Ishikawa (cell line): ENCODE measurements around the gene MS4A15.

Experiments used
- CEBPB ChIP-seq: IDR thresholded peaks from 2 replicates; pipeline ENCODE4 v1.6.1; 2012
- CREB1 ChIP-seq: IDR thresholded peaks from 2 replicates; pipeline ENCODE4 v1.6.1; 2012; ENCODE audit warnings: low read depth
- EGR1 ChIP-seq: IDR thresholded peaks from 2 replicates; pipeline ENCODE4 v1.6.1; 2012
- EP300 ChIP-seq: IDR thresholded peaks from 2 replicates; pipeline ENCODE4 v1.6.1; 2012; ENCODE audit warnings: borderline replicate concordance
- FOXM1 ChIP-seq: IDR thresholded peaks from 2 replicates; pipeline ENCODE4 v1.6.1; 2012; ENCODE audit warnings: low read depth, borderline replicate concordance
- NFIC ChIP-seq: IDR thresholded peaks from 2 replicates; pipeline ENCODE4 v1.6.1; 2012
- RAD21 ChIP-seq: IDR thresholded peaks from 2 replicates; pipeline ENCODE4 v1.6.1; 2012; ENCODE audit warnings: low read depth
- TAF1 ChIP-seq: IDR thresholded peaks from 2 replicates; pipeline ENCODE4 v1.6.1; 2012; ENCODE audit warnings: low read depth, mild to moderate bottlenecking
- TCF12 ChIP-seq: IDR thresholded peaks from 2 replicates; pipeline ENCODE4 v1.6.1; 2012; ENCODE audit warnings: low read depth
- TEAD4 ChIP-seq: IDR thresholded peaks from 2 replicates; pipeline ENCODE4 v1.6.1; 2012
- YY1 ChIP-seq: IDR thresholded peaks from 2 replicates; pipeline ENCODE4 v1.6.1; 2012; ENCODE audit warnings: low read depth
- ZBTB7A ChIP-seq: IDR thresholded peaks from 2 replicates; pipeline ENCODE4 v1.6.1; 2012; ENCODE audit warnings: low read depth
- TF ChIP-seq, protein P1 (sequence below): IDR thresholded peaks from 2 replicates; pipeline ENCODE4 v1.6.1; 2012
- TF ChIP-seq, protein P2 (sequence below): IDR thresholded peaks from 2 replicates; pipeline ENCODE4 v1.6.1; 2012; ENCODE audit warnings: low read depth, mild to moderate bottlenecking
- TF ChIP-seq, protein P3 (sequence below): IDR thresholded peaks from 2 replicates; pipeline ENCODE4 v1.6.1; 2012

MS4A15 gene

DNA sequence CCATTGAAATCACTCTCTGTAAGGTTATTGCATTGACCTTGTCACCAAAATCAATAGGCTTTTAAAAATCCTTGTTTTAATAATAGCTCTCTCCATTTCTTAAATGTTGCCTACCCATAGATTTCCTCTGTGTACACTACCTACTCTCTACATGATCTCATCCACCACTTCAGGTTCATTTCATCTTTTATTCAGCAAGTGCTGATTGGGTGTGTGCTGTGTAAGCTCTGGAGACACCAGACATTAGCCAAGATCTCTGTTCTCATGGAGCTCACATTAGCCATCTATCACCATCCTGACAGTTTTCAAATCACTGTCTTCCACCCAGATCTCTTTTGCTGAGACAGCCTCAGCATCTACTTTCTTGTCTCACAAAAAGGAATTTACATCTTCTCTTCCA, 24.1 kb downstream of the MS4A15 start:
- no peak for TF ChIP-seq EP300
- no peak for TF ChIP-seq TAF1
- TF ChIP-seq CEBPB, result no peak
- no peak for TF ChIP-seq CREB1
- TF ChIP-seq, protein P1, sequence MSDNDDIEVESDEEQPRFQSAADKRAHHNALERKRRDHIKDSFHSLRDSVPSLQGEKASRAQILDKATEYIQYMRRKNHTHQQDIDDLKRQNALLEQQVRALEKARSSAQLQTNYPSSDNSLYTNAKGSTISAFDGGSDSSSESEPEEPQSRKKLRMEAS, result no peak
- TF ChIP-seq YY1, result no peak
- TF ChIP-seq EGR1, result no peak
- TF ChIP-seq TCF12, result no peak
- TF ChIP-seq, protein P2, sequence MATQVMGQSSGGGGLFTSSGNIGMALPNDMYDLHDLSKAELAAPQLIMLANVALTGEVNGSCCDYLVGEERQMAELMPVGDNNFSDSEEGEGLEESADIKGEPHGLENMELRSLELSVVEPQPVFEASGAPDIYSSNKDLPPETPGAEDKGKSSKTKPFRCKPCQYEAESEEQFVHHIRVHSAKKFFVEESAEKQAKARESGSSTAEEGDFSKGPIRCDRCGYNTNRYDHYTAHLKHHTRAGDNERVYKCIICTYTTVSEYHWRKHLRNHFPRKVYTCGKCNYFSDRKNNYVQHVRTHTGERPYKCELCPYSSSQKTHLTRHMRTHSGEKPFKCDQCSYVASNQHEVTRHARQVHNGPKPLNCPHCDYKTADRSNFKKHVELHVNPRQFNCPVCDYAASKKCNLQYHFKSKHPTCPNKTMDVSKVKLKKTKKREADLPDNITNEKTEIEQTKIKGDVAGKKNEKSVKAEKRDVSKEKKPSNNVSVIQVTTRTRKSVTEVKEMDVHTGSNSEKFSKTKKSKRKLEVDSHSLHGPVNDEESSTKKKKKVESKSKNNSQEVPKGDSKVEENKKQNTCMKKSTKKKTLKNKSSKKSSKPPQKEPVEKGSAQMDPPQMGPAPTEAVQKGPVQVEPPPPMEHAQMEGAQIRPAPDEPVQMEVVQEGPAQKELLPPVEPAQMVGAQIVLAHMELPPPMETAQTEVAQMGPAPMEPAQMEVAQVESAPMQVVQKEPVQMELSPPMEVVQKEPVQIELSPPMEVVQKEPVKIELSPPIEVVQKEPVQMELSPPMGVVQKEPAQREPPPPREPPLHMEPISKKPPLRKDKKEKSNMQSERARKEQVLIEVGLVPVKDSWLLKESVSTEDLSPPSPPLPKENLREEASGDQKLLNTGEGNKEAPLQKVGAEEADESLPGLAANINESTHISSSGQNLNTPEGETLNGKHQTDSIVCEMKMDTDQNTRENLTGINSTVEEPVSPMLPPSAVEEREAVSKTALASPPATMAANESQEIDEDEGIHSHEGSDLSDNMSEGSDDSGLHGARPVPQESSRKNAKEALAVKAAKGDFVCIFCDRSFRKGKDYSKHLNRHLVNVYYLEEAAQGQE, result no peak
- no peak for TF ChIP-seq NFIC
- no peak for TF ChIP-seq ZBTB7A

DNA sequence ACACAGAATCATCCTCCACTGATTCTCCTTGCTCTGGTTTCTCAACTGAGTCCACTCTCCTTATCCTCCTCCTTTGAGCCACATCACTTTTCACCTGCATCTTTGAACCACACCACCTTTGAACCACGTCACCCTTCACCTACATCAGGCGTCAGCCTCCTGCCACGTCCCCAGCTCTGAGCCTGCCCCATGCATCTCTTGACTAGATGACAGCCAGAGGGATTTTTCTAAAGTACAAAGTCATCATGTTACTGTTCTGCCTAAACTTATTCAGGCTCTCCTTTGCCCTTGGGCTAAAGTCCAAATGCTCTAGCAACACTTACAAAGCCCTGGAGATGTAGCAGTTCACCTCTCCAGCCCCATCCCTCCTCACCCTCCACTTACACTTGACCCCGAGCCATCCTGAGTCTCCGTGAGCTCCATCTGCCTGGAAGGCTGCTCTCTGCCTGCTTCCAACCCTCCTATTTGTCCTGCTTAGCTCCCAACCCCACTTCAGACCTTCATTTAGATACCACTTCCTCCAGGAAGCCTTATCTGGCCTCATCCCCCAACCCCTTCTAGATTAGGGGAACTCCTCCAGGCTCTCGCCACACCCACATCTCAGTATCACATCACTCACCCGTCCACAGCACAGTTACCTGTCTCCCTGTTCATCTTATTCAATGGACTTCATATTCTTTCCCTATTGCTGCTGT, 24.8 kb downstream of the MS4A15 start:
- TF ChIP-seq TEAD4, result no peak
- TF ChIP-seq EGR1, result no peak
- no peak for TF ChIP-seq TCF12
- TF ChIP-seq, protein P1, result no peak
- TF ChIP-seq, protein P2, result no peak
- no peak for TF ChIP-seq CEBPB
- TF ChIP-seq RAD21, result no peak
- TF ChIP-seq TAF1, result no peak
- no peak for TF ChIP-seq ZBTB7A
- TF ChIP-seq EP300, result no peak
- TF ChIP-seq, protein P3, sequence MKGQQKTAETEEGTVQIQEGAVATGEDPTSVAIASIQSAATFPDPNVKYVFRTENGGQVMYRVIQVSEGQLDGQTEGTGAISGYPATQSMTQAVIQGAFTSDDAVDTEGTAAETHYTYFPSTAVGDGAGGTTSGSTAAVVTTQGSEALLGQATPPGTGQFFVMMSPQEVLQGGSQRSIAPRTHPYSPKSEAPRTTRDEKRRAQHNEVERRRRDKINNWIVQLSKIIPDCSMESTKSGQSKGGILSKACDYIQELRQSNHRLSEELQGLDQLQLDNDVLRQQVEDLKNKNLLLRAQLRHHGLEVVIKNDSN, result no peak
- TF ChIP-seq CREB1, result no peak
- no peak for TF ChIP-seq YY1
- TF ChIP-seq FOXM1, result no peak
- no peak for TF ChIP-seq NFIC

DNA sequence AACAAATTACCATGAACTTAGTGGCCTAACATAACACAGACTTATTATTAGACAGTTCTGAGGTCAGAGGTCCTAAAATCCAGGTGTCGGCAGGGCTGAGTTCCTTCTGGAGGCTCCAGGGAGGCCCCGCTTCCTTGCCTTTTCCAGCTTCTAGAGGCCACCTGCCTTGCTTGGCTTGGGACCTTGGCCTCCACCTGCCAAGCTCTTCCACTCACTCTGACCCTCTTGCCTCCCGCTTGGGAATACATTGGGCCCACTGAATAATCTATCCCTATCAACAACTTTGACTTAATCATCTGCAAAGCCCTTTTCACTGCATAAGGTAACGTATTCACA, 25.3 kb downstream of the MS4A15 start:
- TF ChIP-seq FOXM1, result no peak
- TF ChIP-seq, protein P2, result no peak
- TF ChIP-seq, protein P1, result no peak
- TF ChIP-seq TEAD4, result no peak
- no peak for TF ChIP-seq RAD21
- no peak for TF ChIP-seq EGR1
- no peak for TF ChIP-seq CEBPB
- TF ChIP-seq CREB1, result no peak
- TF ChIP-seq, protein P3, result no peak
- no peak for TF ChIP-seq TAF1
- no peak for TF ChIP-seq TCF12
- TF ChIP-seq EP300, result no peak
- no peak for TF ChIP-seq NFIC
- no peak for TF ChIP-seq YY1
- TF ChIP-seq ZBTB7A, result no peak
